Stimulated activated CD4-positive, alpha-beta T cell treated with anti-CD3 and anti-CD28 coated beads, Interleukin-4, amount 100 ng/mL, for 48 hours (primary cell): ENCODE data around the gene DIAPH2.

ENCODE experiments used
- DNase-seq, 2 donors: peaks; one replicate each; pipeline ENCODE4 v3.0.0-alpha.2; 2020; ENCODE audit warnings: low read depth in 2 of 2

DIAPH2 gene

GRCh38 chrX:97050392-97050791, 365.8 kb downstream of the DIAPH2 start:
- DNase-seq: no peak

GRCh38 chrX:97057349-97057909, 372.8 kb downstream of the DIAPH2 start:
- DNase-seq: no peak

GRCh38 chrX:97060020-97060419, 375.4 kb downstream of the DIAPH2 start:
- DNase-seq: no peak

DNA sequence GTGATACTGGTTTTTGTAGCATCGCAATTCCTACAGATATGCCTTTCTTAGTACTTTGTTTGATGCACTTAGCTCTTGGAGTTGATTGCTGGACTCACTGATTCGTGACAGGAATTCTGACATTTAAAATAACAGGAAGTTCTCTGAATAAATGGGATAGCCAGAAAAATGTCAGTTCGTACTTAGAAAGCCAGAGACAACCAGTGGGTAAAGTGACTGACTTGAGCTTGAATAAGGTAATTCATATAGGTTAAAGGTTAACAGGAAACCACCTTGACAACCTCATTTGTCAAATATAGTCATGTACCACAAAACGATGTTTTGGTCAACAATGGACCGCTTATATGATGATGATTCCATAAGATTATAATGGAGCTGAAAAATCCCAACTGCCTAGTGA, 380.4 kb downstream of the DIAPH2 start:
- no peak for DNase-seq

GRCh38 chrX:97065973-97066372, 381.3 kb downstream of the DIAPH2 start:
- no peak for DNase-seq

DNA sequence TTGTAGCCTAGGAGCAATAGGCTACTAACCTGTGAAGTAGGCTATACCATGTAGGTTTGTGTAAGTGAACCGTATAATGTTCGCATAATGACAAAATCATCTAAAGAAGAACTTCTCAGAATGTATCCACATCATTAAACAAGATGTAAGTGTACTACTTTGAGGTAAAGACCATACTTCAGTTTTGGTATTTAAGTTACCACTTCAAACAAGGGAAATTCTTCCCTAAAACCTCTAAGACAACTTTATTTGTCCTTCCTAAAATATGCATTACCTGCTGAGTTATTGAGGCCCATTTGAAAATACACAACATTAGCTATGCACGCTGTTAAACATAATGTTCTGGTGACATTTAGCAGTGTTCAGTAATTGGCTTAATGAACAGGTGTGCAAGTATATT, 381.7 kb downstream of the DIAPH2 start:
- DNase-seq: no peak

DNA sequence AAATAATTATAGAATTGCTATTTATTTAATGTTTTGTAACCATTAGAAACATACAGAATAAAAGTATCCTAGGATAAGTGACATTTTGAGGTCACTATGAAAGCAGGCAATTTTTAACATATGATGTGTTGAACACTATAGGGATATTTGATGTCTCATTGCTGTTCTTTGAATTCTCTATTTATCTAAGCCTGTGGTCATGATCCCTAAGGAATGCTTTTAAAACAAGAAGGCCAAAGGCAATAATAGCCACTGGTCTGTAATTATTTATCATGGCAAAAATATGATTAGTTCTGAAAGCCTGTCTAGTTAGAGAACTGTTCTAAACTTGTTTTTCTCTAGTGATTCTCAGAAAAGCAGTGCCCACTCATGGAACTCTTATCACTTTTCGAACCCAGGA, 385.7 kb downstream of the DIAPH2 start:
- DNase-seq: no peak

DNA sequence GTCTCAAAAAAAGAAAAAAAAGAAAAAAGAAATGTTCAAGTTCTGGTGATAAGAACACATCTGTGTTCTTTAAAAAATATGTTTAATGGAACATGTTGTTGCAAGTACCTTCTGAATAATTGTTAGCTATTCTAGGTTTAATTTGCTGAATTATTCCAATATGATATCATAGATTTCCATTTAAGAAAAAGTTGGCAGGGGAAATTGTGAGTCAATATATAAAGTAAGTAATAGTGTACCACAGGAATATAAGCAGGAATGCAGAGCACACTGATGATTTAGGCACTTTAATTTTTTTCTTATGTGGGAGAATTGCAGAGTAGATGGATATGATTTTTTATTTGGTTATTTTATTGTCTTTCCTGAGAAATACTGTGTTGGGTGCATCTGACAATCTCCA, 389.8 kb downstream of the DIAPH2 start:
- DNase-seq: no peak

GRCh38 chrX:97089116-97089515, 404.5 kb downstream of the DIAPH2 start:
- no peak for DNase-seq

DNA sequence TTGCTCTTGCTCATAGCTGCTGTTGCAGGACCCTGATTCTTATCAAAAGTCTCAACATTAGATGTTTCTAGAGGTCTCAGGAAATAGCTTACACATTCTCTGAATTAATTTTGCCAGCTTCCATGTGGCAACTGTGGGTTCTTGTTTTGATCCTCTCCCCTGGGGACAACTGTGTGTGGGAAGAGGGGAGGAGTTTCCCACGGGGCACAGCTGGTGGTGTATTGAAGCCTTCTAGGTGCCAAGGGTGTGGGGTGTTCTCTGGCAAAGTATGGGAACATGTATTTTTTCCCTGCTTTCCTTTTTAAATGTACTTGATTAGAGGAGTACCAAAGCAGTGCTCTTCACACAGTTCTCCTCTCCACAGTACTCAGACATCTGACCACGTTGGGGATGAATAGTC, 411.7 kb downstream of the DIAPH2 start:
- no peak for DNase-seq

DNA sequence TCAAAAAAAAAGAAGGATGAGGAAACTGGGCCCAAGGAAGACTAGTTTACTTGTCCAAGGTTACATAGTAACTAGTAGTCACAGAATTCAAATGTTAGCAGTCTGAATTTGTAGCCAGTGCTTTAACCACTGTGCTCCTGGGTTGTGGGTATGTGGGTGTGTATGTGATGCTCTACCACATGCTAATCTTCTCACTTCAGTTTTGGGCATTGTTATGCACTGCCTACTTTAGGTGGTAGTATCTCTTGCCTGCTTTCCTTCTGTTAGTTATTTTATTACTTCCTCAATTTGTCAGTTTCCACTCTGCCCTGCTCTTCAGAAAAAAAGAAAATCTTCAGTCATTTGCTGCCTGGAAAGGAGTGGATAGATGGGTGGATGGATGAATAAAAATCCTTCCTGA, 418.3 kb downstream of the DIAPH2 start:
- no peak for DNase-seq

- DNase-seq: no peak
These were observed 425.1 kb downstream of the DIAPH2 start for GRCh38 chrX:97109730-97110129.

GRCh38 chrX:97117572-97117971, 432.9 kb downstream of the DIAPH2 start:
- no peak for DNase-seq

DNA sequence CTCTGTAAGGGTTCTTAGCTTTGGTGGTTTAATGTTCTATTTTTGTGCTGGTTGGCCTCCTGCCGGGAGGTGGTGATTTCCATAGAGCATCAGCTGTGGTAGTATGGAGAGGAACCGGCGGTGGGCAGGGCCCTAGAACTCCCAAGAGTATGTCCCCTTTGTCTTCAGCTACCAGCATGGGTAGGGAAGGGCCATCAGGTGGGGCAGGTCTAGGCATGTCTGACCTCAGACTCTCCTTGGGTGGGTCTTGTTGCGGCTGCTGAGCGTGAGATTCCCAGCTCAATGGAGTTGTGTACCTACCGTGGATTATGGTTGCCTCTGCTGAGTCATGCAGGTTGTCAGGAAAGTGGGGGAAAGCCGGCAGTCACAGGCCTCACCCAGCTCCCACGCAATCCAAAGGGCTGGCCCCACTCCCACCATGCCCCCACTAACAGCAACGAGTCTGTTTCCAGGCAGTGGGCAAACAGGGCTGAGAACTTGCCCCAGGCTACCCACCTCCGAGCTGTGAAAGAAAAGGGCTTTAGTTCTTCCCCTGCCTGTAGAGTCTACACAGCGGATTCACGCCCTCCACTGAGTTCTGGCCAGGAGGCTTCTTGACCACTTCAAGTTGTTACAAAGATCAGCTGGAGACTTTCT, 434.9 kb downstream of the DIAPH2 start:
- no peak for DNase-seq

- no peak for DNase-seq
These were observed 438.4 kb downstream of the DIAPH2 start for GRCh38 chrX:97123001-97123400.

DNA sequence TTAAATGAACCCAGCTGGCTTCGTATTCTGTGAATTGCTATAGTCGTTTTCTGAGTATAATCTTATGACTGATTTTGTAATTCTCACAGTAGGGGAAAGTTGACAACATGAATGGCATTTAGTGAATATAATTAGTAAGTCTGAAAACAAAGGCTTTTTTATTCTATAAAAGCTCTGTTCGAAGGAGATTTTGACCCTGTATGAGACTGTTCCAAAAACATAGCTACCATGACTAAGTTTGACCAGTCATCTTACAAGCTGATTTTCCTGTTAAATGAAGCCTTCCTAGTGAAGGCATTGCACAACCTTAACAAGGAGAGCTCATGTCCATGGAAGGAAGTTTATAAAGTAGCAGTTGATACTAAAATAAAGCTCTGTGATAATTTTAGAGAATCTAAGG, 441.4 kb downstream of the DIAPH2 start:
- no peak for DNase-seq

DNA sequence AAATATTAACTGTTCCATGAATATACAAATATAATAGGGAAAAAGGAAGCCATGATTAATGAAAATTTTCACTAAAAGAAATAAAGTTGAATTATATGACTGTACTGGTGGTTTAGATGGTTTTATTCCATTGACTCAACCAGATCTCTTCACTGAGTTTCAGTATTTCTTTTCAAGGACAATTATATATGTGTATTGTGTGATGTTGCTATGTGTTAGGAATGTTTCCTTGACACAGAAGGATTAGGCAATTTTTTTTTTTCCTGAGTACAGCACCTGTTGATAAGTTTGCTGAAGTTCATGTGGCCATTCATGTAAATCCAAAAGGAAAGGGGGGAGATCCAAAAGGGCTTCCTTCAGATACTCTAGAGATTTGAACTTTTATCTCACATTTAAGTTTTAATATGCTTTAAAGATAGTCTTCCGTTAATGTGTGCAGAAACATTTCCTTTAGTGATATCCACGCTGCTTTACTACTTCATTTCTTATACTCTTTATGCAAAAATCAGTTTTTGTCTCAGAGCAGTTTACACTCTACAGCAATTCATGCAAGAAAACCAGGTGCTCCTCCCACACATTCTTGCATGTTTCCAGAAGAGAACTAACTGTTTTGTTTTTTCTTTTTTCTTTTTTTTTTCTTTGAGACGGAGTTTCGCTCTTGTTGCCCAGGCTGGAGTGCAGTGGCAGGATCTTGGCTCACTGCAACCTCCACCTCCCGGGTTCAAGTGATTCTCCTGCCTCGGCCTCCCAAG, 448.2 kb downstream of the DIAPH2 start:
- DNase-seq: no peak

DNA sequence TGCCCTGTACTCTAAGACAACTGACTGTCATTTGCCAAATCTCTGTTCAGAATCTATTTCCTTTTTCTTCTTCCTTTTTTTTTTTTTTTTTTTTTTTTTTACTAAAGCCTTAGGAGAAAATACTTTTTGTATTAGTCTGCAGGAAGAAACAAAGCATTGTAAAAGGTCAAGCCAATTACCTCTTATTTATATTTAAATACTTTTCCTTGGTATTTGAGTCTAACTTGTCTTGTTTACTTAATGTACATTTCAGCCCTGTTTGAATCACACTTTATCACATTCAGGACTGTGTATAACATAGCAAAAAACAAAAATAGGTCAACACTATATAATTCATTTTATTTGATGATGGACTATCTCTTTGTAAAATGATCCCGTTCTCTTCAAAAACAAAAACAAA, 461.3 kb downstream of the DIAPH2 start:
- DNase-seq: no peak

DNA sequence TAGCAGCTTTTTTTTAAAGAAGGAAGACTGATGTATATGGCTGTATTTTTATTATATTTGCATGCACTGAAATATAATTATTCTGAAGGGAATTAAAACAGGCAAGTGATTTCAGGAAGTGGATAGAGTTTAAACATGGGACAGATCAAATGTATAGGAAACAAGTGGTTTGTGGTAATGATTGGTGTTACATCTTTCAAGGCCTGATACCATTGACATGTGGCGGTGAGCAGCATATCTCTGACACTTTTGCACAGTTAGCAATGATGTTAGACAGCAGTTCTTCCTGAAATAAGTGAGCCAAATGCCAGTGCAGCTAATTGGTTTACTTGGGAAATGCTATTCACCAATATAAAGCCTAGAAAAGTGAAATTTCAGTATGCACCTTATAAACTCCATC, 471.2 kb downstream of the DIAPH2 start:
- no peak for DNase-seq

GRCh38 chrX:97158269-97158668, 473.6 kb downstream of the DIAPH2 start:
- DNase-seq: no peak

DNA sequence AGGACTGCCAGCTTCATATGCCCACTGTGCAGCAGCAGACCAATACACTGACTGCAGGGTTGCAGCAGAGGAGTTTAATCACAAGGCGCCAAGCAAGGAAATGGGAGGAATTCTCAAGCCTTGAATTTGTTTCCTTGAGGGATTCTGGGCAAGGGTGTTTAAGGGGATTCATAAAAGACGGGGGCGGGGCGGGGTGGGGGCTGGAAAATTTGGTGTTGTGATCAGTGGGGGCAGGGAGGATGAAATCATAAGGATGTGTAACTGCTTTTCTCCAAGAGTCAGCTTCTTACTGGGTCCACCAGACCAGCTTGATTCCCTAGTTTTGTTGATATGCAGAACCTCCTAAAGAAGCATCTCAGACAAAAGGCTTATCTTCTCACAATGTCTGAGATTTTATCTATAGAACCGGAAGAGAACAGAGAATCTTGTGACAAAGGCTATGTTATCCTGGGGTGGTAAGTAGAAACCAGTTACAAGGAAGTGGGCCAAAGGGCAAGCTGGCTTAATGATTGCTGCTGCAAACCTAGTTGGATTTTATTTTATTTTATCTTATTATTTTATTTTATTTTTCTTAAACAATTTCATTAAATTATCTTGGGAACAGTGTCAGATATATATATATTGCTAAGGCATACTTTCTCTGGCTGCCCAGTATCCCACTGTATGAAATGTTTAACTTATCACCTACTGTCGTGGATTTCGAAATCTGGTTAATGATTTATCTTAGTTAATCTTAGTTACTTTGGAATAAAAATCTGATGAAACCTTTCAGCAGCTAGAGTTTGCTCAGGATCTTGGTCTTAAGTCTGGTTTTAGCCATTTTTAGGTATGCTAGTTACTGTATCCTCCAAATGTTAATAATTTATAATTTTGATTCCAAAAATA, 475.5 kb downstream of the DIAPH2 start:
- DNase-seq: no peak

DNA sequence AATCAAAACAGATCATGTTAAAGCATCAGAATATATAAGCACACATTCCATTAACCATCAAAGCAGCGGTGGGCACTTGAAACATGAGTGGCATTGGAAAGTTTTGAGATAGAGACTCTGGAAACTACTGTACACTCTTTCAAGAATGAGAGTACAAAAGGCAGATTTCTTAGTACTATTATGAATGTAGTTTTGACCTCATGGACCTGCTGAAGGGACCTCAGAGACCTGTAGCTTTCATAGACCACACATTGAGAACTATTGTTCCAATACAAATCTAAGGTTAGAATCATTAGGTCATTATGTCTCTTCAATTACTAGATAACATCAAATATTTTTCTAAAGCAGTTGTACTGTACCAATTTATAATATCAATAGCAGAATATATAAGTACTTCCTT, 482.7 kb downstream of the DIAPH2 start:
- no peak for DNase-seq
